ENCODE measurements around the gene RCC1. TPM values are rescaled to one million over a fixed set of nuclear protein-coding genes. Genes with fewer than 3 reads are reported as not detected.
"Not testable (repeated sequence)": the region's sequence is repeated elsewhere in the genome, so short reads cannot be mapped to it uniquely, and the experiment has no call there.

RCC1 gene
- total RNA-seq, 6 experiments from 2014 or later = 9.5 to 29.6 (median 18.0) TPM

DNA sequence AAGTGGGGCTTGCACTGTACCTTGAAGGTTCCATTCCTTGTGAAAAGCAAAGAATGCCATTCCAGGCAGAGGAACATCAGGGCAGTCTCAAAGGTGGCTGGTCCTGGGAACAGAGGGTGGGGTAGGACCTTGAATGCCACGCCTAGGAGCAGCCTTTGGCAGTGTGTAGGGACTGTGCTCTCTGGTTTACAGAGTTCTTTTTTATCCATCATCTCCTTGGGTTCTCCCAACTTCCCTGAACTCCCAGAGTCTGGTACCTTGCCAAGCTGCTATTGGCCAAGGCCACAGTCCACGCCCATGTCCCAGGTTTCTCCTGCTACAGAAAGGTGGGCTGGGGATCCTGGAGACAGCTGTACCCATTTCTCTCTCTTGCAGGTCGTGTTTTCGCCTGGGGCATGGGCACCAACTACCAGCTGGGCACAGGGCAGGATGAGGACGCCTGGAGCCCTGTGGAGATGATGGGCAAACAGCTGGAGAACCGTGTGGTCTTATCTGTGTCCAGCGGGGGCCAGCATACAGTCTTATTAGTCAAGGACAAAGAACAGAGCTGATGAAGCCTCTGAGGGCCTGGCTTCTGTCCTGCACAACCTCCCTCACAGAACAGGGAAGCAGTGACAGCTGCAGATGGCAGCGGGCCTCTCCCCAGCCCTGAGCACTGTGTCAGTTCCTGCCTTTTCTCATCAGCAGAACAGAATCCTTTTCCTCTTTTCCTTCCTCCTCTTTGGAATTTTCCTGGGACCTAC is 31.8 kb downstream of the RCC1 start:
- DNase-seq (no peak), ATAC-seq (peak in 1 of 4 donors; percentile 30)
- intact Hi-C loops (cut with DNase I) = no loop called here
- Histone ChIP-seq H3K4me3 (no peak overlapping the region), H3K4me1 (no peaks in the 10 kb centered on the region), H3K36me3 (peaks cover 0 to 15% (median 0%) of the 10 kb centered on the region in 4 donors), H3K27ac (no peak overlapping the region), H3K27me3 (no peaks in the 10 kb centered on the region), H3K9me3 (no peaks in the 10 kb centered on the region)
- no peak for TF ChIP-seq POLR2A (IDR thresholded peaks at IDR 0.05)
- TF ChIP-seq, protein P1, sequence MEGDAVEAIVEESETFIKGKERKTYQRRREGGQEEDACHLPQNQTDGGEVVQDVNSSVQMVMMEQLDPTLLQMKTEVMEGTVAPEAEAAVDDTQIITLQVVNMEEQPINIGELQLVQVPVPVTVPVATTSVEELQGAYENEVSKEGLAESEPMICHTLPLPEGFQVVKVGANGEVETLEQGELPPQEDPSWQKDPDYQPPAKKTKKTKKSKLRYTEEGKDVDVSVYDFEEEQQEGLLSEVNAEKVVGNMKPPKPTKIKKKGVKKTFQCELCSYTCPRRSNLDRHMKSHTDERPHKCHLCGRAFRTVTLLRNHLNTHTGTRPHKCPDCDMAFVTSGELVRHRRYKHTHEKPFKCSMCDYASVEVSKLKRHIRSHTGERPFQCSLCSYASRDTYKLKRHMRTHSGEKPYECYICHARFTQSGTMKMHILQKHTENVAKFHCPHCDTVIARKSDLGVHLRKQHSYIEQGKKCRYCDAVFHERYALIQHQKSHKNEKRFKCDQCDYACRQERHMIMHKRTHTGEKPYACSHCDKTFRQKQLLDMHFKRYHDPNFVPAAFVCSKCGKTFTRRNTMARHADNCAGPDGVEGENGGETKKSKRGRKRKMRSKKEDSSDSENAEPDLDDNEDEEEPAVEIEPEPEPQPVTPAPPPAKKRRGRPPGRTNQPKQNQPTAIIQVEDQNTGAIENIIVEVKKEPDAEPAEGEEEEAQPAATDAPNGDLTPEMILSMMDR (IDR thresholded peaks at IDR 0.05) = no peak
- WGBS (ENCODE audit: insufficient coverage, low coverage, low lambda C conversion rate, missing lambda C conversion rate) = 67% methylated on average over 2 of the region's 8 CpGs

GRCh38 chr1:28538286-28538685 is 32.4 kb downstream of the RCC1 start:
- H3K4me3 ChIP-seq = no peak overlapping the region
- 87% methylated on average over 6 of the region's 6 CpGs for WGBS (ENCODE audit: insufficient coverage, low coverage, low lambda C conversion rate, missing lambda C conversion rate)
- no peaks in the 10 kb centered on the region for H3K27me3 ChIP-seq
- intact Hi-C loops (cut with DNase I) = no loop called here
- H3K4me1 ChIP-seq = no peaks in the 10 kb centered on the region
- no peak for DNase-seq
- no peaks in the 10 kb centered on the region for H3K9me3 ChIP-seq
- no peak for ATAC-seq
- TF ChIP-seq, protein P1 (IDR thresholded peaks at IDR 0.05) = no peak
- TF ChIP-seq POLR2A (IDR thresholded peaks at IDR 0.05) = no peak
- no peak overlapping the region for H3K27ac ChIP-seq
- H3K36me3 ChIP-seq = peaks cover 0 to 15% (median 0%) of the 10 kb centered on the region in 4 donors

DNA sequence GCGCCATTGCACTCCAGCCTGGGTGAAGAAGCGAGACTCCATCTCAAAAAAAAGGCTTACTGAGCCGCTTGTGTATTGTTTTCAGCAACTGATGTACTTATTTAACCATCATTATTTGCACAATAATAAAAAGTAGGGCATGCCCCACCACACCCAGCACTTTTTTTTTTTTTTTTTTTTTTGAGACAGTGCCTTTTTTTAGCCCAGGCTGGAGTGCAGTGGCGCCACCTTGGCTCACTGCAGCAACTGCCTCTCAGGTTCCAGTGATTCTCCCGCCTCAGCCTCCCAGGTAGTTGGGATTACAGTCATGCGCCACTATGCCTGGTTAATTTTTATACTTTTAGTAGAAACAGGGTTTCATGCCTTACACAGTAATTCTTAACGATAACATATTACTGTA is 34.8 kb downstream of the RCC1 start:
- DNase-seq (no peak), ATAC-seq (no peak)
- H3K4me3 ChIP-seq = no peak overlapping the region
- no peaks in the 10 kb centered on the region for H3K4me1 ChIP-seq
- no peaks in the 10 kb centered on the region for H3K27me3 ChIP-seq
- H3K27ac ChIP-seq = no peak overlapping the region
- peaks cover 0 to 12% (median 0%) of the 10 kb centered on the region in 4 donors for H3K36me3 ChIP-seq
- TF ChIP-seq POLR2A (IDR thresholded peaks at IDR 0.05) = no peak
- TF ChIP-seq, protein P1 (IDR thresholded peaks at IDR 0.05) = no peak
- WGBS (ENCODE audit: insufficient coverage, low coverage, low lambda C conversion rate, missing lambda C conversion rate) = 89% methylated on average over 7 of the region's 7 CpGs
- intact Hi-C loops (cut with DNase I) = no loop called here
- H3K9me3 ChIP-seq = no peaks in the 10 kb centered on the region

GRCh38 chr1:28541414-28542015 is 35.7 kb downstream of the RCC1 start:
- WGBS (ENCODE audit: insufficient coverage, low coverage, low lambda C conversion rate, missing lambda C conversion rate) = 83% methylated on average over 5 of the region's 8 CpGs

GRCh38 chr1:28545246-28545628 is 39.4 kb downstream of the RCC1 start:
- no peak for ATAC-seq
- H3K27me3 ChIP-seq = no peaks in the 10 kb centered on the region
- no peak overlapping the region for H3K4me3 ChIP-seq
- no peak for TF ChIP-seq POLR2A (IDR thresholded peaks at IDR 0.05)
- TF ChIP-seq, protein P1 (IDR thresholded peaks at IDR 0.05) = no peak
- no peaks in the 10 kb centered on the region for H3K9me3 ChIP-seq
- no peaks in the 10 kb centered on the region for H3K36me3 ChIP-seq
- H3K27ac ChIP-seq = no peak overlapping the region
- 82% methylated on average over 4 of the region's 4 CpGs for WGBS (ENCODE audit: insufficient coverage, low coverage, low lambda C conversion rate, missing lambda C conversion rate)
- no peak for DNase-seq
- intact Hi-C loops (cut with DNase I) = no loop called here
- H3K4me1 ChIP-seq = no peaks in the 10 kb centered on the region

More at GRCh38 chr1:28541414-28542015, 35.7 kb downstream of the RCC1 start:
- H3K4me1 ChIP-seq; H3K36me3 ChIP-seq; DNase-seq; ATAC-seq; H3K27ac ChIP-seq; H3K4me3 ChIP-seq; H3K27me3 ChIP-seq; intact Hi-C loops (cut with DNase I); H3K9me3 ChIP-seq: not testable (repeated sequence)

All from right lobe of liver (tissue), 6 donors.